ENCODE results near the gene CTIF.

CTIF gene

GRCh38 chr18:48533340-48534070, 5.3 kb upstream of the CTIF start:
- DNase-seq (ENCODE audit: low read depth) = no peak

- peak; percentile 91 for DNase-seq (ENCODE audit: low read depth)
These were observed 4.5 kb upstream of the CTIF start for GRCh38 chr18:48534364-48534763.

GRCh38 chr18:48535956-48536355, 2.9 kb upstream of the CTIF start:
- no peak for DNase-seq (ENCODE audit: low read depth)

- peak; percentile 25 for DNase-seq (ENCODE audit: low read depth)
These were observed 2.3 kb upstream of the CTIF start for GRCh38 chr18:48536516-48536915.

- peak; percentile 66 for DNase-seq (ENCODE audit: low read depth)
These were observed 797 bp downstream of the CTIF start for GRCh38 chr18:48539406-48540250.

GRCh38 chr18:48540251-48541025, 1.6 kb downstream of the CTIF start:
- DNase-seq (ENCODE audit: low read depth) = peak; percentile 78

GRCh38 chr18:48541026-48541746, 2.4 kb downstream of the CTIF start:
- DNase-seq (ENCODE audit: low read depth) = peak; percentile 92

- no peak for DNase-seq (ENCODE audit: low read depth)
These were observed 3.0 kb downstream of the CTIF start for GRCh38 chr18:48541747-48542400.

GRCh38 chr18:48542513-48543181, 3.8 kb downstream of the CTIF start:
- no peak for DNase-seq (ENCODE audit: low read depth)

- DNase-seq (ENCODE audit: low read depth) = no peak
These were observed 4.4 kb downstream of the CTIF start for GRCh38 chr18:48543228-48543627.

GRCh38 chr18:48544116-48544515, 5.3 kb downstream of the CTIF start:
- peak; percentile 36 for DNase-seq (ENCODE audit: low read depth)

- no peak for DNase-seq (ENCODE audit: low read depth)
These were observed 6.0 kb downstream of the CTIF start for GRCh38 chr18:48544661-48545415.

GRCh38 chr18:48545757-48546321, 7.0 kb downstream of the CTIF start:
- peak; percentile 92 for DNase-seq (ENCODE audit: low read depth)

- peak; percentile 71 for DNase-seq (ENCODE audit: low read depth)
These were observed 7.6 kb downstream of the CTIF start for GRCh38 chr18:48546396-48546795.

- no peak for DNase-seq (ENCODE audit: low read depth)
These were observed 8.7 kb downstream of the CTIF start for GRCh38 chr18:48547531-48547981.

- peak; percentile 99 for DNase-seq (ENCODE audit: low read depth)
These were observed 9.4 kb downstream of the CTIF start for GRCh38 chr18:48548011-48548771.

- DNase-seq (ENCODE audit: low read depth) = no peak
These were observed 10.1 kb downstream of the CTIF start for GRCh38 chr18:48548921-48549320.

GRCh38 chr18:48550101-48550729, 11.4 kb downstream of the CTIF start:
- DNase-seq (ENCODE audit: low read depth) = peak; percentile 30

All from EH (cell line).